H1 (cell line): Measurements from ENCODE around the gene PROZ. TPM values are rescaled to one million over a fixed set of nuclear protein-coding genes. Genes with fewer than 3 reads are reported as not detected.

Source experiments
- ASH2L ChIP-seq: fragments of 200-600, 300-600 bp; sonication (generic); IDR thresholded peaks from one replicate; pipeline ENCODE4 v1.7.1; 2017; ENCODE audit warnings: low read length
- ATF2 ChIP-seq: IDR thresholded peaks from 2 replicates; pipeline ENCODE4 v1.6.1; 2012; ENCODE audit warnings: low read length, inconsistent platforms
- ATF3 ChIP-seq: IDR thresholded peaks from 2 replicates; pipeline ENCODE4 v1.6.1; 2011; ENCODE audit warnings: low read depth, mild to moderate bottlenecking, low read length; ENCODE audit not compliant: insufficient read depth
- BRCA1 ChIP-seq: IDR thresholded peaks from 2 replicates; pipeline ENCODE4 v1.6.1; 2012; ENCODE audit warnings: low read depth, low read length, improper control_type of control experiment
- CREB1 ChIP-seq: IDR thresholded peaks from 2 replicates; pipeline ENCODE4 v1.6.1; 2012; ENCODE audit warnings: inconsistent platforms
- E2F6 ChIP-seq: IDR thresholded peaks from 2 replicates; pipeline ENCODE4 v1.6.1; 2012; ENCODE audit warnings: inconsistent platforms
- EZH2 ChIP-seq: fragments of 200-600 bp; sonication (generic); IDR thresholded peaks from 2 replicates; pipeline ENCODE4 v1.7.1; 2012; ENCODE audit warnings: low read depth, mild to moderate bottlenecking, moderate library complexity, low read length, inconsistent platforms; ENCODE audit not compliant: severe bottlenecking
- POU5F1 ChIP-seq: IDR thresholded peaks from 2 replicates; pipeline ENCODE4 v1.6.1; 2011; ENCODE audit warnings: low read depth, mild to moderate bottlenecking, low read length, moderate library complexity
- RNF2 ChIP-seq: fragments of 200-900, 300-1000 bp; sonication (generic); IDR thresholded peaks from 2 replicates; pipeline ENCODE4 v1.7.1; 2016; ENCODE audit warnings: borderline replicate concordance, low read depth, mild to moderate bottlenecking, antibody characterized with exemption, low read length; ENCODE audit not compliant: poor library complexity, severe bottlenecking; ENCODE audit errors: missing control alignments
- TAF1 ChIP-seq: IDR thresholded peaks from 2 replicates; pipeline ENCODE4 v1.6.1; 2011; ENCODE audit warnings: mild to moderate bottlenecking, low read depth, low read length
- polyA plus RNA-seq, 7 experiments: library from polyadenylated mRNA; depleted of rRNA in 3 of 7; stranded (reverse) in 5 of 7; unstranded in 2 of 7; fragments of >200 nt in 5 of 7; fragments of 200-250 nt in 2 of 7; gene quantifications; 1 replicate in 5 of 7; 2 replicates in 1 of 7; 4 replicates in 1 of 7; pipeline versions ENCODE4 v1.2.1 to v1.2.3, GENCODE V29; 2011 to 2013; ENCODE audit warnings: missing spikeins in 2 of 7, mixed read lengths in 2 of 7
- total RNA-seq: library from RNA; stranded (reverse); fragmentation: NEBNext Ultra II Directional; extraction: Animal tissue kit (Norgen Biotek cat#: 25700); gene quantifications from 2 replicates; pipeline ENCODE4 v1.2.1, GENCODE V29; 2021

Gene PROZ
- total and polyA plus RNA-seq, 2 of the 8 experiments (the other 6 are each of a cell fraction or from before 2014, with no cell fraction given), result not detected

- TF ChIP-seq ATF2, result no peak
- no peak for TF ChIP-seq E2F6
- TF ChIP-seq ATF3, result no peak
- no peak for TF ChIP-seq EZH2
- TF ChIP-seq RNF2, result no peak
- no peak for TF ChIP-seq BRCA1
- no peak for TF ChIP-seq TAF1
- no peak for TF ChIP-seq ASH2L
- no peak for TF ChIP-seq POU5F1
- TF ChIP-seq CREB1, result no peak
These were observed 3.2 kb upstream of the PROZ start (continued) for GRCh38 chr13:113155201-113155600.
